Hepatocyte (in vitro differentiated cells): Measurements from ENCODE around the gene RPL13.

Source experiments
- EZH2phosphoT487 ChIP-seq: fragments of 200-600 bp; sonication (generic); IDR thresholded peaks from one replicate; pipeline ENCODE4 v1.6.1; 2018; ENCODE audit warnings: antibody characterized with exemption, mild to moderate bottlenecking, low read depth, moderate library complexity; ENCODE audit not compliant: unreplicated experiment, severe bottlenecking
- TF ChIP-seq, protein P1 (sequence below): fragments of 200-600 bp; sonication (generic); IDR thresholded peaks from 2 replicates; pipeline ENCODE4 v1.5.1; 2016; ENCODE audit warnings: antibody characterized with exemption, mild to moderate bottlenecking; ENCODE audit not compliant: poor library complexity

GRCh38 chr16:89581045-89581695 lies 20.7 kb downstream of the RPL13 start:
- TF ChIP-seq, protein P1, sequence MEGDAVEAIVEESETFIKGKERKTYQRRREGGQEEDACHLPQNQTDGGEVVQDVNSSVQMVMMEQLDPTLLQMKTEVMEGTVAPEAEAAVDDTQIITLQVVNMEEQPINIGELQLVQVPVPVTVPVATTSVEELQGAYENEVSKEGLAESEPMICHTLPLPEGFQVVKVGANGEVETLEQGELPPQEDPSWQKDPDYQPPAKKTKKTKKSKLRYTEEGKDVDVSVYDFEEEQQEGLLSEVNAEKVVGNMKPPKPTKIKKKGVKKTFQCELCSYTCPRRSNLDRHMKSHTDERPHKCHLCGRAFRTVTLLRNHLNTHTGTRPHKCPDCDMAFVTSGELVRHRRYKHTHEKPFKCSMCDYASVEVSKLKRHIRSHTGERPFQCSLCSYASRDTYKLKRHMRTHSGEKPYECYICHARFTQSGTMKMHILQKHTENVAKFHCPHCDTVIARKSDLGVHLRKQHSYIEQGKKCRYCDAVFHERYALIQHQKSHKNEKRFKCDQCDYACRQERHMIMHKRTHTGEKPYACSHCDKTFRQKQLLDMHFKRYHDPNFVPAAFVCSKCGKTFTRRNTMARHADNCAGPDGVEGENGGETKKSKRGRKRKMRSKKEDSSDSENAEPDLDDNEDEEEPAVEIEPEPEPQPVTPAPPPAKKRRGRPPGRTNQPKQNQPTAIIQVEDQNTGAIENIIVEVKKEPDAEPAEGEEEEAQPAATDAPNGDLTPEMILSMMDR, result no peak
- no peak for TF ChIP-seq EZH2phosphoT487
